GM15510 (cell line): Measurements from ENCODE around the gene SS18L1.

Experiments
- POLR2A ChIP-seq: IDR thresholded peaks from 3 replicates; pipeline ENCODE4 v1.6.1; 2011; ENCODE audit warnings: borderline replicate concordance; ENCODE audit not compliant: insufficient read length; ENCODE audit errors: extremely low read depth

SS18L1 gene

GRCh38 chr20:62182469-62183425, 39.2 kb downstream of the SS18L1 start, which contains the start of gene MTG2:
Gene MTG2 (plus strand): TSS chr20:62183028. CDS start chr20:62193421, 10,393 bp downstream.
- peak; percentile 99 for TF ChIP-seq POLR2A

- TF ChIP-seq POLR2A, result no peak
Measured at GRCh38 chr20:62183426-62184142, 40.0 kb downstream of the SS18L1 start.

- no peak for TF ChIP-seq POLR2A
Measured at GRCh38 chr20:62186096-62186426, 42.5 kb downstream of the SS18L1 start.

GRCh38 chr20:62186887-62187866, 43.6 kb downstream of the SS18L1 start:
- TF ChIP-seq POLR2A, result no peak

- TF ChIP-seq POLR2A, result no peak
Measured at GRCh38 chr20:62190639-62191411, 47.3 kb downstream of the SS18L1 start.

- TF ChIP-seq POLR2A, result no peak
Measured at GRCh38 chr20:62191781-62192559, 48.4 kb downstream of the SS18L1 start.

- TF ChIP-seq POLR2A, result no peak
Measured at GRCh38 chr20:62192635-62193034, 49.1 kb downstream of the SS18L1 start.

GRCh38 chr20:62193079-62194025, 49.8 kb downstream of the SS18L1 start:
- no peak for TF ChIP-seq POLR2A

GRCh38 chr20:62195075-62195405, 51.5 kb downstream of the SS18L1 start:
- no peak for TF ChIP-seq POLR2A

- no peak for TF ChIP-seq POLR2A
Measured at GRCh38 chr20:62195736-62196135, 52.2 kb downstream of the SS18L1 start.

- TF ChIP-seq POLR2A, result no peak
Measured at GRCh38 chr20:62196286-62196685, 52.7 kb downstream of the SS18L1 start.

- no peak for TF ChIP-seq POLR2A
Measured at GRCh38 chr20:62197311-62197710, 53.7 kb downstream of the SS18L1 start.

GRCh38 chr20:62197801-62198200, 54.2 kb downstream of the SS18L1 start:
- TF ChIP-seq POLR2A, result no peak

- no peak for TF ChIP-seq POLR2A
Measured at GRCh38 chr20:62198496-62198895, 54.9 kb downstream of the SS18L1 start.
